Nucleus accumbens (tissue), 56 donors: Measurements from ENCODE around the gene CARS1.
"Not testable (repeated sequence)": the region's sequence is repeated elsewhere in the genome, so short reads cannot be mapped to it uniquely, and the experiment has no call there.

Experiments
- DNase-seq, 56 donors: peaks; one replicate each; lab custom pipeline; 2025; lab: John Stamatoyannopoulos, UW

CARS1 gene

DNA sequence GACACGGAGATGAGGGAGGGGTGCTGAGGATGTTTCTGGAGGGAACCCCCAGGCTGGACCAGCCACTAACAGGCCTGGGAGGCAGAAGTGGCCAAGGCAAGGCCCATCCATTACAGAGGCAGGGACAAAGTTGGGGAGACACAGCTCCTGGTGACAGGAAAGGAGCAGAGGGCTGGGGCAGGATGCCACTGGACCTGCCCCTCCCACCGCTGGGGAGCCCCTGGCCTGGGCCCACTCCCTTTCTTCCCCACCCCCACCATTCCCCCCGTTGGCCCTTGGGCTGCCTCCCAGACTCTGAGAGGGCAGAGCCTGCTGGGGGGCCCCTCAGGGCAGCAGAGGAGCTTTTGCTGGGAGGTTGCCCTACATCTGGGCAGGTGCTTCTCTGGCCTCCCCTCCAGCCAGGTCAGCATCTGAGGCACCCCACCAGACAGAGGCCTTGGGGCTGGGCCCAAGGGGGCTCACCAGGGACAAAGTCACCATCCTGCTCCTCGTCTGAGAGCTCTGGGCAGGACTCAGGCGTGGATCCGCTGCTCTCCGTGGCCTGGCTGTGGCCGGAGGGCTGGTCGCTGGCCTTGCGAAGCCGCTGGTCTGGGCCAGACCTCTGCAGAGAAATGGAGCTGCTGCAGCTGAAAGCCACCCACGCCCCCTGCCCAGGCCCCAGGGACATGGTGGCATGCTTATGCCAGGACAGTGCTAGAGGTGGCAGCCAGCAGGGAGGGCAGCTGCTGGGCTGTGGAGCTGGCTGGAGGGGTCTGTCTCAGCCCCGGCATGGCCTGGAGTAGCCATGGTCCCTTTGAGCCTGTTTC lies 33.1 kb upstream of the CARS1 start:
- no peak for DNase-seq

DNA sequence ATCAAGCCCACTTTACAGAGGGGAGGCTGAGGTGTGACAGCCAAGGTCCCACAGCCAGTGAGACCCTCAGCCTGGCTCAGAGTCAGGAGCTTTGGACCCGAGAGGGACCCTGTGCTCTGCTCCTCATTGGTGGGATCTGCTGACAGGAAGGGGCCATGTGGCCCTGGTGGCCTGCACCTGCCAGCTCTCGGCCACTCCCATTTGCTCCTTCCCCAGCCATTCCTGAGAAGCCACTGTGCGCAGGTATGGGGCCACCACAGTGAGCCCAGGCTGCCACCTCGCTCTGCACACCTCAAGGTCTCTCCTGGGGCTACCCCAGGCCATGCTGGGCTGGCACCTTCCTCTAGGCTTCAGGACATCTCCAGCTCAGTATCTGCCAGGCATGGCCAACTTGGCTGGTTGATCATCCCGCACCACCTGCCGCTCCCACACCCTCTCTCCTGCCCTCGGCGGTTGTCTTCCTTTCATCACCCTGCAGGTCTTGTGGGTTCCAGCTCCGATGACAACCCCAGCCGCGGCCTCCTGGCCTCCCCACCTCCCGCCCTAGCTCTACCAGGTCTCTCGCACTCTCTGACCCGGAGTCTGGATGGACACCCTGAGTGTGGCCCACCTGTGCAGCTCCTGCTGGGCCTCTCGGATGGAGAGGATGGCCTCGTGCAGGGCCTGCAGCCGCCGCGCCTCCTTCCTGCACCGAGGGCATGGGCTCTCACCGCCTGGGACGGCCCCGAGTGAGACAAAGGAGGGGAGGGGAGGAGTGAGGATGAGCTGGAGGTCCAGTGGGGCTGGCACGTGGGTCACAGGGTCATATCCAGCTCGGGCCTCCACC lies 32.2 kb upstream of the CARS1 start:
- no peak for DNase-seq

DNA sequence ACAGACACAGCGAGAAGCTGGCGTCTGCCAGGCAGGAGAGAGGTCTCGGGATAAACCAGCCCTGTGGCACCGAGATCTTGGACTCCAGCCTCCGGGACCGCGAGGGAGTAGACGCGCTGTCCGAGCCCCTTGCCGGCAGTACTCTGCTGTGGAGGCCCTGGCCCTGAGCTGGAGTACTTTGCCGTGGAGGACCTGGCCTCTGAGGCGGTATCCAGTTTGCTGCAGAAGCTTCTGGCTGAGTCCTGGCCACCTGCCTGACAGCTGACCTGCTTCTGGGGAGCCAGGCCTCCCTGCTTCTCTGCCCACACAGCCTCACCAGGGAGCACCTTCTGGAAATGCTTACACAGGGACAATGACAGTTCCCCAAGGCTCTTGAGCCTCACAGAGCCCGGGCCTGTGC lies 31.6 kb upstream of the CARS1 start:
- DNase-seq, result no peak

DNA sequence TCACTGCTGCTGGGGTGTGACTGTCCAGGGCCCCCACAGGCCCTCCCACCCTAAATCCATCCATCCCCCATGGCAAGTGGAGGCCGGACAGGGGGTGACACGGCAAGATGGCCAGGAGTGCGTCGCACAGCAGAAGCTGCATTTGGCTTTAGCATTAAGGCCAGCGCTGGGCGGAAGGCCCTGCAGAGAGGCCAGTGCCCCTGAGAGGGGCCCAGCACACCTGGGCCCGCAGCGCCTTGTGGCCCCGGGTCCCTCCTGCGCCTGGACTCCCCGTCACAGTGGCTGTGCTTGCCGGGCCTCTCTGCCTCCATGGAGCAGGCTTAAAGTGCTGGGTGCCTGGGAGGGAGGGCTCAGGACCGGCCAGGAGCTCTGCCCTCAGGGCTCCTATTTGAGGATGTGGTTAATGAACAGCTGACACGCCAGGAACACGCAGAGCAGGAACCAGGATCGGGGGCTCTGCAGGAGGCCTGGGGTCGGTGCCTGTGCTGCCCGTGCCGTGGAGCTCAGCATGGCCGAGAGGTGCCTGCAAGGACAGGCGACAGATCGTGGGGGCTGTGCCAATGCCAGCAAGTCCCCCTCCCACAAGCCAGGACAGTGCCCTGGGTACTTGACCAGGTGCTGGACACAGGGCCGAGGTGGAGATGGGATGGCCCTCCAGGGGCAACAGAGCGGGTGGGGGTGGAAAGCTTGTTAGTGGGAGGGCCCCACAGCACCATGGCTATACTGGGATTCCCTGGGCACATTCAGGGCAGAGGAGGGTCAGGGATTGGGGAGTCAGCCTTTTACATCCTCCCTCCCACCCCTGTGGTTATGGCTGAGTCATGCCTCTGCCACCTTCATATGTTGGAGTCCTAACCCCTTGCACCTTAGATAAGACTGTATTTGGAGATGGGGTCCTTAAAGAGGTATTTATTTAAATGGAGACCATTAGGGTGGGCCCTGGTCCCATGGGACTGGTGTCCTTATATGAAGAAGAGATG lies 30.9 kb upstream of the CARS1 start:
- no peak for DNase-seq

DNA sequence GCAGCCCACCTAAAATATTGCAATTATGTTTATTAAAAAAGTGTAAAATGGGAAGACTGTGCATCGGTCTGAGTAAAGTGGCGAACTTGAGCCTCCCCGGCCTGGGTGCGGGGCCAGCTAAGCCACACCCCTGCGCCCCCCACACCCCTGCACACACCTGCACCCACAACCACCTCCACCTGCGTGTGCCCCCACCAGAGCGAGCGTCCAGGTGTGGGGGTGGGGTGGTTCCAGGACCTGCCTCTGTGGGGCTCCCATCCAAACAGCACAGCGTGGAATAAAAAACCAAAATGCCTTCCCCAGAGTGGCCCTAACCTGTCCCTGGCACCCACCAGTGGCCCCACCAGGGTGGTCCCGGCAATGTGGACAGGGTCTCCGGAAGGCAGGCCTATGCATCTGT lies 30.1 kb upstream of the CARS1 start:
- no peak for DNase-seq

DNA sequence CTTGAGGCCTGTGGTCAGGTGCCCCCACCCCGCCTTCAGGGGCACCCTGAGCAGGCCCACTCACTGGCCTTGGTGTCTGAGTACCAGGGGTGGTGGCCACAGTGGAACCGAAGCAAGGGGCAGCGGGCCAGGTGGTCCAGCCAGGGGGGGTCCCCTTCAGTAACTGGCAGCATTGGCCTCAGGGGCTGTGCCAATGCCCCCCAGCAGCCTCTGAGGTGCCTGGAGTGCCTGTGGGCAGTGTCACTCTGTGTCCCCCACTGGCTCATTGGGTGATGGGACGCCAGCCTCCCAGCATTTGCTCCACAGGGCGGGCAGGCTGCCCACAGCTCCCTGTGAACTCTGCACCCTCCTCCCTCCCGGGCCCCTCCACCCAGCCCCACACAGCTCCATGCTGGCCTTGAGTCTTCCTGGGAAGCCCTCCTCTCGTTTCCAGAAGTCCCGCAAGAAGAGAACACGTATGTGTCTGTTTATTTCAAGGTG lies 29.5 kb upstream of the CARS1 start:
- DNase-seq, result no peak

DNA sequence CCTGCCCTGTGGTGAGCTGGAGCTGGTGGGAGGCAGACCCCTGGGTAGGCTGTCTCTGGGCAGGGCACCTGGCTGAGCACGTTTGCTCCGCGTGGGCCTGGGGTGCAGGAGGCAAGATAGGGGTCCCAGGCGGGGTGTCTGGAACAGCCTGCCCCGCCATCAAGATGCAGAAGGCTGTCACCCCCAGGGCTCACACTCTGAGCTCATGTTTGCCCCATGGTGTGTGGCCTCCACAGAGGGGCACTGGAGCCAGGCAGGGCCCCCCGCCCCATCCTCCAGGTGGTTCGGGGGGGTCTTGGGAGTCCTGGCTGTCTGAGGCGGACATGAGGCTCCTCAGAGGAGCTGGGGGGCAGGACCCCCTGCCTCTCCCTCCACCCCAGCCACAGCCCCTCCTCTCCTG lies 28.9 kb upstream of the CARS1 start:
- no peak for DNase-seq

DNA sequence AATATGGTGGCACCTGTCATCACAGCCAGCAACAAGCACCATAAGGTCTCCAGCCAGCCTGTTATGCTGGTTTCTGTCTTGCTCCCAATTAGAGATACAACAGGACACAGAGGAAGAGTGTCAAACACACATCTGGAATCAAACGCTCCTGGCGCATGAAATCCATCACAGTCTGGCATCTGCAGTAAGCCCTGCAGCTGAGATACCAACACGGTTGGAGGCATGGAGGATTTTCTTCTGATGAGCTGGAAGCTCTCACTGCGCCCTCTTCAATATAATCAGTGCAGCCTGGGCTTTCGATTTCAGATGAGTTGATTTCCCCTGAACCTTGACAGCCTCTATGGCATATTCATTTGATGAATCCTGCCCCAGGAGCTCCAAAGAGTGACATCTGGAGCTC lies 27.8 kb upstream of the CARS1 start:
- no peak for DNase-seq

DNA sequence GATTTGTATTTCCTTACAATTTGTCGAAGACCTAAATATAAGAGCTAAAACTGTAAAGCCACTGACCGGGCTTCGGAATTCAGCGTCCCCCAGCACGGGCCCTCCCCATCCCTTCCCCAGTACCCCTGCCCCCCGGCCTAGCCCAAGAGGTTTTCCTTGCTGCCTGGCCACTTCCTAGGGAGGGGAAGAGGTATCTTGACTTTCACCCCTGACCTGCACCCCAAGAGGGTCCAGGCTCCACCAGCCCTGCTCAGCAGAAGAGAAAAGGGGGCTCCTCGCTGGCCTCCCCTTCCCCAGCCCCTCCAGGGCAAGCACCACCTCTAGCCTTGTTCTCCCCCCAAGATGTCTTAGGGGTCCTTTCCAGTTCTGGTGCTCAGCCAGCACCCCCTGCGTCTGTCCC lies 26.1 kb upstream of the CARS1 start:
- DNase-seq, result no peak

DNA sequence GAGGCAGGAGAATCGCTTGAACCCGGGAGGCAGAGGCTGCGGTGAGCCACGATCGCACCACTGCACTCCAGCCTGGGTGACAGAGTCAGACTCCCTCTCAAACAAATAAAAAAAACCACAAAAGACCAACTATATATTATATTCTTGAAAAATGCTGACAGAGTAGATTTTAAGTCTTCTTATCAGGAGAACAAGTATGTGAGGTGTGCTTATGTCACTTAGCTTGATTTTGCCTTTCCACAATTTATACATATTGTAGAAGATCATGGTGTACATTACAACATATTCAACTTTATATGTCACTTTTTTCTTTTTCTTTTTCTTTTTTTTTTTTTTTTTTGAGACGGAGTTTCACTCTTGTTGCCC lies 24.1 kb upstream of the CARS1 start:
- DNase-seq, result no peak

DNA sequence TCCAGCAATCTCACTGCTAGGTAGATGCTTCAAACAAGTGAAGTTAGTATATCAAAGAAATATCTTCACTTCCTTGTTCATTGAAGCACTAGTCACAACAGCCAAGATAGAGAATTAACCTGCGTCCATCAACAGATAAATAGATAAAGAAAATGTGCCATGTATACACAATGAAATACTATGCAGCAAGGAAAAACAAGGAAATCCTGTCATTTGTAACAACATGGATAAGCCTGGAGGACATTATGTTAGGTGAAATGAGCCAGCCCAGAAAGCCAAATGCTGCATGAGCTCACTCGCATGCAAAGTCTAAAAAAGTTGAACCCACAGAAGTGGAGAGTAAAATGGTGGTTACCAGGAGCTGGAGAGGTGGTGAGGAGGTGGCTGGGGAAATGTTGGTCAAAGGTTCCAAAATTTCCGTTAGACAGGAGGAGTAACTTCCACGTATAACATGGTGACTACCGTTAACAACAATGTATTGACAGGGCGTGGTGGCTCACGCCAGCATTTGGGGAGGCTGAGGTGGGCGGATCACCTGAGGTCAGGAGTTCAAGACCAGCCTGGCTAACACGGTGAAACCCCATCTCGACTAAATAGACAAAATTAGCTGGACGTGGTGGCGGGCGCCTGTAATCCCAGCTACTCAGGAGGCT lies 23.6 kb upstream of the CARS1 start:
- DNase-seq, result no peak

DNA sequence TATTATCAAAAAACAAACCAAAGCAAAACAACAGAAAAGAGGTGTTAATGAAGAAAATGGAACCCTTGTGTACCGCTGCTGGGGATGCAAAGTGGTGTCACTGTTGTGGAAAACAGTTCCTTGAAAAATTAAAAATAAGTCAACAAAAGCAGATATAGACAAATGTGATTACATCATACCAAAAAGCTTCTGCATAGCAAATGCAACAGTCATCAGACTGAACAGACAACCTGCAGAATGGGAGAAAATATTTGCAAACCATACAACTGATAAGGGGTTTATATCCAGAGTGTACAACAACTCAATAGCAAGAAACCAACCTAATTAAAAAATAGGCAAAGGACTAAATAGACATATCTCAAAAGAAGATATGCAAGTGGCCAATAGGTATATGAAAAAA lies 22.9 kb upstream of the CARS1 start:
- DNase-seq, result no peak

DNA sequence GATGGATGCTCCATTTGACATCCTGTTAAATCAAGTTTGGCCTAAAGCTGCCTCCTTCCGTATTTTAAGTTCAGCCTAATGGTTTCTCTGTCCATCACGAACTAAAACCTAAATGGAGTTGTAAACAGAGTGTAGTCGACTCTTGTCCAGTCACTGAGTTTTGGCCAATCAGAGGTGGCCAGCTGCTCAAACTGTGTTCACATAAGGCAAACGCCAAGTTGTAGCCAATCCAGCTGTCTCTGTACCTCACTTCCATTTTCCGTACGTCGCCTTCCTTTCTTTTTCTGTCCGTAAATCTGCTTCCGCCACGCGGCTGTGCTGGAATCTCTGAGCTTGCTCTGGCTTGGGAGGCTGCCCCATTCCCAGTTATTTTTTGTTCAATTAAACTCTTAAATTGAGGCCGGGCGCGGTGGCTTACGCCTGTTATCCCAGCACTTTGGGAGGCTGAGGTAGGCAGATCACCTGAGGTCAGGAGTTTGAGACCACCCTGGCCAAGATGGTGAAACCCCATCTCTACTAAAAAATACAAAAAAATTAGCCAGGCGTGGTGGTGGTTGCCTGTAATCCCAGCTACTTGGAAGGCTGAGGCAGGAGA lies 20.7 kb upstream of the CARS1 start:
- DNase-seq, result no peak

DNA sequence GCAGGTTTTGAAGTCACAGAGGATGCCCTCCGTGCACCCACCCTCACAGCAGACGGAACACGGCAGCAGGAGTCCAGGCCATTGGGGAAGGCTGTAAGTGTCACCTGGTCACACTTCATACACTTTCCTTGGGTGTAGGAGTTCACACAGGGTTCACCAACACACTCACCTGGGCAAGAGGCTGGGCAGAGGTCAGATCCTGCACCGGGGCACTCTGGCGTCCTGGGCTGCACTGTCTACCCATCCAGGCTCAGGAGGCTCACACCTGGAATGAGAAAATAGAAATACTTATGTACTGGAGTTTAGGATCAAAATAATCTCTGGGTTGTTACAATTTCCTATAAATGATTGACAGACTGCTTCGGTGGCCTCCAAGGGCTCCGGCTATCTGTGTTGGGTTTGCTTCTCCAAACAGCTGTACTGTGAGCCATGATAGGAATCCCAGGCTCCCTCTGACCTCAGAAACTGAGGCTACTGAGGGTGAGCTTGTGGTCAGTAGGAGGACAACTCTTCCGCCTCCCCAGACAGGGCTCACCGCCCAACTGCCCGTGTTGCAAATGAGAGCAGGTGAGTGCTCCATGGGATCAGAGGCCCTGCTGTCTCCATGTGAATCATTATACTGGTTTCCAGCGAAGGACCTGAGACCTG lies 20.1 kb upstream of the CARS1 start:
- no peak for DNase-seq

DNA sequence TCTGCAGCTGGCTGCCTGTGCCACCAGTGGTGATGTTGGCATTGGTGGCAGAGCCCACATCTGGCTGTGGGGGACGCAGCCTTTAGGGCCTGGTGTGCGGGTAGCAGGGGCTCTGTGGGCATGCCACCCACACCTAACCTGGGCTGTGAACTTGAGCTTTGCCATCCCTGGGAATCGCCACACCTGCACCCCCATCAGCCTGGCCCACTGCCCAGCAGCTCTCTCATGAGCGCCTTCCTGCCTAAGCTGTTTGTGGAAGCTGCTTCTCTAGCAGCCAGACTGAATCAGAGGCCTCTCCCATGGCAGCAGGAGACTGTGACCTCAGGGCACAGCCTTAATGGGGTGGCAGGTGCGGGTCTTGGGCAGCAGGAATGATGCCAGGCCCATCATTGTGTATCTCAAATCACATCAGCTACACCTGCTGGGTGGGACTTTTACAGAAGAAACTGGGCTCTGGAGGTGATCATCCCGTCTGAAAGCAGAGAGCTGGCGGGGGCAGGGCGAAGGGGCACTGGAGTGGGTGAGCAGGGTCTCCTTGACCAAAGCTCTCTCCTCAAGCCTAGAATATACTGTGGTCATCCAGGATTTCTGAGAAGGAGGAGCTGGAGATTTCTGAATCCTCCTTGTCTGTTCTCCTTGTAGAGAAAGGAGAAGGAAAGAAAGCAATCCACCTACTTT lies 17.8 kb upstream of the CARS1 start:
- no peak for DNase-seq

DNA sequence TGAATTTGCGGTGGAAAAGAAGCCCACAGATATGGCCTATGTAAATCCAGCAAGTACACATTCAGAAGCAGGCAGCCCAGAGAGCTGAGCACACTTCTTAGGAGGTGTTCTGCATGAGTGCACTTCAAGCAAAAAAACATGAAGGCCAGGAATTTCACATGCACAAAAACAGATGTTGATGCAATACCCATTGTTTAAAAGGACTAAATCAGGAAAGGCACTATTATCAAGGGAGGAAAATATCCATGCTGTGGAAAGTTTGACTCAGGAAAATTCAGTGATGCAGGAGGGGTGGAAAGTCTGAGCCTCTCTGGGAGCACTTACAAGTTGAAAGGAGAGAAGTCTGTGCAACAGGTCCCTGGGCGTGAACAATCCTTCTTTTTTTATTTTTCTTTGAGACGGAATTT lies 15.8 kb upstream of the CARS1 start:
- DNase-seq, result no peak

DNA sequence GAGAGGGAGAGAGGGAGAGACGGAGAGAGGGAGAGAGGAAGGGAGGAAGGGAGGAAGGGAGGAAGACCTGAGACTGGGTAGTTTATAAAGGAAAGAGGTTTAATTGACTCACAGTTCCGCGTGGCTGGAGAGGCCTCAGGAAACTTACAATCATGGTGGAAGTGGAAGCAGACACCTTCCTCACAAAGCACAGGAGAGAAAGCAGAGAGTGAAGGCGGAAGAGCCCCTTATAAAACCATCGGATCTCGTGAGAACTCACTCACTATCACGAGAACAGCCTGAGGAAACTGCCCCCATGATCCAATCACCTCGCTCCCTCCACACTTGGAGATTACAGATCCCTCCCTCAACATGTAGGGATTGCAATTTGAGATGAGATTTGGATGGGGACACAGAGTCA lies 12.2 kb upstream of the CARS1 start:
- no peak for DNase-seq

DNA sequence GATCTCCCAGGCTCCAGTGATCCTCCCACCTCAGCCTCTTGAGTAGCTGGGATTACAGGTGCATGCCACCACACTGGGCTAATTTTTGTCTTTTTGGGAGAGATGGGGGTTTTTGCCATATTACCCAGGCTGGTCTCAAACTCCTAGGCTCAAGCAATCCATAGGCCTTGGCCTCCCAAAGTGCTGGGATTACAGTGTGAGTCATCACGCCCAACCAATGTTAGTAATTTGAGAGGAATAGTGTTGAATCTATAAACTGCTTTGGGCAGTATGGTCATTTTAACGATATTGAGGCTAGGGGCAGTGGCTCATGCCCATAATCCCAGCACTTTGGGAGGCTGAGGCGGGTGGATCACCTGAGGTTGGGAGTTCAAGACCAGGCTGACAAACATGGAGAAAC lies 9.1 kb upstream of the CARS1 start:
- DNase-seq, result not testable (repeated sequence)

DNA sequence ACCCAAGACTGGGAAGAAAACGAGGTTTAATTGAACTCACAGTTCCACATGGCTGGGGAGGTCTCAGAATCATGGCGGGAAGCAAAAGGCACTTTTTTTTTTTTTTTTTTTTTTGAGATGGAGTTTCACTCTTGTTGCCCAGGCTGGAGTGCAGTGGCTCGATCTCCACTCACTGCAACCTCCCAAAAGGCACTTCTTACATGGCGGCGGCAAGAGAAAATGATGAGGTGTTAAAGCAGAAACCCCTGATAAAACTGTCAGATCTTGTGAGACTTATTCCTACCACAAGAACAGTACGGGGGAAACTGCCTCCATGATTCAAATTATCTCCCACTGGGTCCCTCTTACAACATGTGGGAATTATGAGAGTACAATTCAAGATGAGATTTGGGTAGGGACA lies 7.5 kb upstream of the CARS1 start:
- DNase-seq, result not testable (repeated sequence)
